GM12873 (cell line): ENCODE results near the gene PTK6.
A peak's percentile ranks its signal among the peaks of the same experiment; 100 is the strongest.

Experiments used
- TF ChIP-seq, protein P1 (sequence below): IDR thresholded peaks from 2 replicates; pipeline ENCODE4 v1.5.1; 2012; ENCODE audit warnings: low read depth, mild to moderate bottlenecking, moderate library complexity, low read length, control low read depth; ENCODE audit not compliant: insufficient read depth; ENCODE audit errors: missing control alignments

PTK6 gene

DNA sequence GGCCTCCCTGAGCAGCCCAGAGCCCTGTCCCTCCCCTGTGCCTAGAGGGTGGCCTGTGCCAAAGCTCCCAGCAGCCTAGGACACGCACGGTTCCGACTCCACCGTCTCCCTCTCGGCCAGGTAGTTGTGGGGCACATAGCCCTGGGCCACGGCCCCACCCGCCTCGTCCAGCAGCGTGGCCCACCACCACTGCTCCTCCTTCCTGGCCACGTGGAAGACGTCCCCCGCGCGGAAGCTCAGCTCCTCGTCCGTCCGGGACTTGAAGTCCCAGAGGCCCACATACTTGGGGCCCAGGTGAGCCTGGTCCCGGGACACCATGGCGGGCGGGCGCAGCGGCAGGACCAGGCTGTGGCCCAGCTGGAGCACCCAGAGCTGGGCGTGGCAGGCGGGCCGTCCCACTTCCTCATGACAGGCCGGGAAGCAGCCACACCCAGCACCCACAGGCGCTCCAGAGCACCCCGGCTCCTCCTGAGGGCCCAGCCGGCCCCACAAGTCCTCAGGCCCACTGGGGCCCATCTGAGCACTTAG lies at the start of gene PTK6:
TSS of gene PTK6 (minus strand) at position 380 of the 528 bp plus-strand sequence. CDS start at position 318, 62 bp downstream.
- TF ChIP-seq, protein P1, sequence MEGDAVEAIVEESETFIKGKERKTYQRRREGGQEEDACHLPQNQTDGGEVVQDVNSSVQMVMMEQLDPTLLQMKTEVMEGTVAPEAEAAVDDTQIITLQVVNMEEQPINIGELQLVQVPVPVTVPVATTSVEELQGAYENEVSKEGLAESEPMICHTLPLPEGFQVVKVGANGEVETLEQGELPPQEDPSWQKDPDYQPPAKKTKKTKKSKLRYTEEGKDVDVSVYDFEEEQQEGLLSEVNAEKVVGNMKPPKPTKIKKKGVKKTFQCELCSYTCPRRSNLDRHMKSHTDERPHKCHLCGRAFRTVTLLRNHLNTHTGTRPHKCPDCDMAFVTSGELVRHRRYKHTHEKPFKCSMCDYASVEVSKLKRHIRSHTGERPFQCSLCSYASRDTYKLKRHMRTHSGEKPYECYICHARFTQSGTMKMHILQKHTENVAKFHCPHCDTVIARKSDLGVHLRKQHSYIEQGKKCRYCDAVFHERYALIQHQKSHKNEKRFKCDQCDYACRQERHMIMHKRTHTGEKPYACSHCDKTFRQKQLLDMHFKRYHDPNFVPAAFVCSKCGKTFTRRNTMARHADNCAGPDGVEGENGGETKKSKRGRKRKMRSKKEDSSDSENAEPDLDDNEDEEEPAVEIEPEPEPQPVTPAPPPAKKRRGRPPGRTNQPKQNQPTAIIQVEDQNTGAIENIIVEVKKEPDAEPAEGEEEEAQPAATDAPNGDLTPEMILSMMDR, result no peak

DNA sequence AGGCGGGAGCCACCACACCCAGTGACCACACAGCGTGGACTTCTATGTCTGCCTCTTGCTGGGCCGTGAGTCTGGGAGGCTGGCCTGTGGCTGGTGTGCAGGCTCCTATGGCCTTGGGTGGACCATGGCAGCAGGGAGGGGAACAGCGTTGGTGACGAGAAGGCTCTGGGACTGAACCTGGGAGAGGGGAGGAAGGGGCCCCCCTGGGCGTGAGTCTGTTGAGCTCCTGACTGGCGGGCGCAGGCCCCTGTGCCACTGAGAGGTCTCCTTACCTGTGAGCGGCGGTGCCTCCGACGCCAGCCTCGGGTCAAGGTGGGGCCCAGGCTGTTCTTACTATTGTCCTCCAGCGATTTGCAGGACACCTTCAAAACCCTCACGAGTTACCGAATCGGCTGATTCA lies 49.6 kb upstream of the PTK6 start:
- TF ChIP-seq, protein P1, result no peak

DNA sequence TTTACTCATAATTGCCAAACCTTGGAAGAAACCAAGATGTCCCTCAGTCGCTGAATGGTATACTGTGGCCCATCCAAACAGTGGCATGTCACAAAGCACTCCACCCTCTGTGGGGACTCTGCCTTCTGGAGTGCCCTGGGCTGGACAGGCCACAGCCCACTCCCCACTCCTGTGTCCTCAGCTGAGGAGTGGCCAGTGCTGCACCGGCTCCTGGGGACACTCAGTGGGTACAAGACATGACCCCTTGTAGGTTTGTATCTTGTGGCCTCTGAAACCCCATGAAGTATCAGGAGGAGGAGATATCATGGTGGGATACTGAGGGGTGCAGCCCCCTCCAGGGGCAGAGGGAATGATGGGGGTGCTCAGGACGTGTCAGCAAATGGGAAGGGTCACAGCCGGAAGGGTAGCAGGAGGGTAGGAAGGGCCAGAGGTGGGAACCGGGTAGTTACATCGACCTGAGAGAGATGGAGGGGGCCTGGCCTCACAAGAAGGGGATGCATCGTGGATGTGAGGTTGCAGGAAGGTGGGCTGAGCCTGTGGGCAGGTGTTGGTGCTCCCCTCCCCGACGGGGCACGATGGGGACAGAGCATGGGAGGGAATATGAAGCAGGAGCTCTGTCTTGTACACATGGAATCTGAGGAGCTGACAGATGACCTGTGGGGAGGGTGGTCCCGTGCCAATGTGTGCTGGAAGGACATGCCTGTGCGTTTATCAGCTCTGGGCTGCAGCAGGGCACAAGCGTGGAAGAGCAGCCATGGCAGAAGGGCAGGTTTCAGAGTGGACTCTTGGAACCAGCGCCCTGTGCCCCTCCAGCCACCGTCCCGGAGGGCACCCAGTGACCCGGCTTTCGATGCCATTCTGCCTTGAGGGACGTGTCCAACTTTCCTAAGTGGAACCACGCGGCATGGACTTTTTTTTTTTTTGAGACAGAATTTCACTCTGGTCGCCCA lies 48.7 kb upstream of the PTK6 start:
- TF ChIP-seq, protein P1, result no peak

DNA sequence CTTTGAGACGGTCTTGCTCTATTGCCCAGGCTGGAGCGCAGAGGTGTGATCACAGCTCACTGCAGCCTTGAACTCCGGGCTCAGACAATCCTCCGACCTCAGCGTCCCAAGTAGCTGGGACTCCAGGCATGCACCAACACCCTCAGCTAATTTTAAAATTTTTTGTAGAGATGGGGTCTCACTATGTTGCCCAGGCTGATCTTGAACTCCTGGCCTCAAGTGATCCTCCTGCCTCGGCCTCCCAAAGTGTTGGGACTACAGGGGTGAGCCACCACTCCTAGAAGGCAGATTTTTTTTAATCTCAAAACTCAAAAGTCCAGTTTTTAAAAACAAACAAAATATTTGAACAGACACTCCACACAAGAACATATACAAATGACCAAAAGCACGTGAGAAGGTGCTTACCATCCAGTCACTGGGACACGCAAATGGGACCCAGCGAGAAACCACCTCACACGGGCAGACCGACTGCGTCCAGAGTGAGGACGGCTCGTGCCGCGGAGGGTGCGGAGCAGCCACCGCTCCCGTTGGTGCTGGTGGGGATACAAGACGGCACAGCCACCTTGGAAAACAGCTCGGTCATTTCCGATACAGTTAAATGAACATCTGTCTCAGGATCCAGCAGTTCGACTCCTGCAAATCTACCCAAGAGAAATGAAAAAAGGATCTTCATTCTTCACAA lies 45.3 kb upstream of the PTK6 start:
- TF ChIP-seq, protein P1, result no peak

DNA sequence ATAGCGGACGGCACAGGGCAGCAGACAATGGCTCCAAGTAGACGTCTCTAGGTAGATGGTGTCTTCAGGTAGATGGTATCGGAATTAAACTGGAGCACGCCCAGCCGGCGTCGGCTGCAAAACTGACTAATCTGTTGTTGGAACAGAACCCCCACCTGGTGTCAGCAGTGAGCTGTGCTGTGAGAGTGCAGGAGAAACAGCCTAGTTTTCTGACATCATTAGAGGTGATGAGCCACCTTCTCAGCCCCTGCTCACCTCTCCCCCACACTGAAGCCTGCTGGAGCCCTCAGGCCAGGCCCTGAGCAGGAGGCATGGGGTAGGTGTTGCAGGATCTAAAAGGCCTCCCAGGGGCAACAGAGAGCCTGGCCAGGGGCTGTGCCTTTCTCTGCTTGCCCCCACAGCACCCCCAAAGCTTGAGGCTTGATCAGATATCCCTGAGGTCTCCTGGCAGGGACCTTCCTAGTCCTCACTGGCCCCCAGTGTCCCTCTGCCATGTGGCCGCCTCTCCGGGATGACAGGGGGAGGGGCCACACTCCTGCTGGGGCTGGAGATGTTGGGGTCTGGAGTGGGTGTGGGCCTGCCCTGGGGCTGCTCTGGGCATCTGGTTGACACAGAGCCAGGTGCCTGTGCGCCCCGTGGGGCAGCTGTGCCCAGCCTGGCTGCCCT lies 43.8 kb upstream of the PTK6 start:
- TF ChIP-seq, protein P1, result peak; percentile 66

DNA sequence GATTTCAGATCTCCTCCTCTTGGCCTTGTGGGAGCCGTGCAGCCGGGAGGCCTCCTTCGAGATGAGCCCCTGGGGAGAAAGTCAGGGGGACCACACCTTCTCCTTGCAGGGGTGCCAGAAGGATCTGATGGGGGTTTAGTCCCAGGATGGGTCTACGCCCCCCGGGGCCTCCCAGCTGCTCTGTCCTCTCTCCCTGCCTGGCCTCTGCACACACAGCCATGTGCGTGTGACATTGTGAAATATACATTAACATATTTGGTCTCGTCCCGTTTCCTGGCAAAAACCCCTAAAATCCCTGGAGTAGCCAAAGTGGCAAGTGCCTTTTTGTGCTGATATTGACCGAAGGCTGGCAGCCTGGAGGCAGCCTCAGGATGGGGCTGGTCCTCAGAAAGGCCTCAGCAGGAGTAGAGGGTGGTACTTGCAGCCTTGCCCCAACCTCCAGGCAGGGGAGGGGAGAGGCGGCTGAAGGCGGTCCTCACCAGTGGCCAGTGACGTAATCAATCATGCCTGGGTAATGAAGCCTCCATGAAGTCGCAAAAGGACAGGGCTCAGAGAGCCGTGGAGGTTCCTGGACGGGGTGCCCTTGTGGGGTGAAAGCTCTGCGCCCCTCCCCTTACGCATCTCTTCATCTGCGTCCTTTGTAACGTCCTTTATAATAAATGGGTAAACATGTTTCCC lies 42.0 kb upstream of the PTK6 start:
- TF ChIP-seq, protein P1, result no peak
